GM19452 (cell line): Measurements from ENCODE around the gene ZNF609.

Source experiments
- ATAC-seq: cut with Tn5 transposase; IDR thresholded peaks from one replicate; pipeline ENCODE4 v1.9.1; 2021; ENCODE audit not compliant: unreplicated experiment

Gene ZNF609

DNA sequence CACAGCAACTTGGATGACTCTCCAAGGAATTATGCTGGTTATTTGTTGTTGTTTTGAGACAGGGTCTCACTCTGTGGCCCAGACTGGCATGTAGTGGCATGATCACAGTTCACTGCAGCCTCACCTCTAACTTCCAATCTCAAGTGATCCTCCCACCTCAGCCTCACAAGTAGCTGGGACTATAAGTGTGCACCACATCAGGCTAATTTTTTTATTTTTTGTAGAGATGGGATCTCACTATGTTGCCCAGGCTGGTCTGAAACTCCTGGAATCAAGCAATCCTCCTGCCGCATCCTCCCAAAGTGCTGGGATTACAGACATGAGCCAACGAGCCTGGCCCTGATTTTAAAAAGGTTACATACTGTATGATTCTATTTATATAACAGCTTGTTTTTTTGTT lies 252.0 kb downstream of the ZNF609 start:
- no peak for ATAC-seq

- no peak for ATAC-seq
Observed at GRCh38 chr15:64713592-64713991, 253.2 kb downstream of the ZNF609 start.

- no peak for ATAC-seq
Observed at GRCh38 chr15:64716452-64716851, 256.1 kb downstream of the ZNF609 start.

DNA sequence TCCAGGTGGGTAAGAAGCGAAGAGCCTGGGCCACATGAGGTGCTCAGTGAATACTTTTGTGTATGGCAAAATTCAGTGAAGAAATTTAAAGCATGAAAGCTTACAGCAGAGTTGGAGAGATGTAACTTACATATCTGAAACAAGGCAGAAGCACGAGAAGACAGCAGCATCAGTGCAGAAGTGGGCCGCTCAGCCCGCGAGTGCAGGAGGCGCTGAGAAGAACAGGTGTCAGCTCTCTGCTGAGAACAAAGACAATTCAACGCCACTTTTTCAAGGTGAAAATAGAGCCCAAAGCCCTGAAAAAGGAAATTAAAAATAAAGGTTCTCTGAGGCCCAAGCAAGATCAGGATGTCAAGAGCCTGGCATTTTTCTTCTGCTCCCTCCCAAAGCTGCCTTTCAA lies 256.8 kb downstream of the ZNF609 start:
- ATAC-seq = no peak

- no peak for ATAC-seq
Observed at GRCh38 chr15:64717735-64718495, 257.5 kb downstream of the ZNF609 start.

- ATAC-seq = no peak
Observed at GRCh38 chr15:64720188-64720587, 259.8 kb downstream of the ZNF609 start.

- ATAC-seq = no peak
Observed at GRCh38 chr15:64730151-64730550, 269.8 kb downstream of the ZNF609 start.

DNA sequence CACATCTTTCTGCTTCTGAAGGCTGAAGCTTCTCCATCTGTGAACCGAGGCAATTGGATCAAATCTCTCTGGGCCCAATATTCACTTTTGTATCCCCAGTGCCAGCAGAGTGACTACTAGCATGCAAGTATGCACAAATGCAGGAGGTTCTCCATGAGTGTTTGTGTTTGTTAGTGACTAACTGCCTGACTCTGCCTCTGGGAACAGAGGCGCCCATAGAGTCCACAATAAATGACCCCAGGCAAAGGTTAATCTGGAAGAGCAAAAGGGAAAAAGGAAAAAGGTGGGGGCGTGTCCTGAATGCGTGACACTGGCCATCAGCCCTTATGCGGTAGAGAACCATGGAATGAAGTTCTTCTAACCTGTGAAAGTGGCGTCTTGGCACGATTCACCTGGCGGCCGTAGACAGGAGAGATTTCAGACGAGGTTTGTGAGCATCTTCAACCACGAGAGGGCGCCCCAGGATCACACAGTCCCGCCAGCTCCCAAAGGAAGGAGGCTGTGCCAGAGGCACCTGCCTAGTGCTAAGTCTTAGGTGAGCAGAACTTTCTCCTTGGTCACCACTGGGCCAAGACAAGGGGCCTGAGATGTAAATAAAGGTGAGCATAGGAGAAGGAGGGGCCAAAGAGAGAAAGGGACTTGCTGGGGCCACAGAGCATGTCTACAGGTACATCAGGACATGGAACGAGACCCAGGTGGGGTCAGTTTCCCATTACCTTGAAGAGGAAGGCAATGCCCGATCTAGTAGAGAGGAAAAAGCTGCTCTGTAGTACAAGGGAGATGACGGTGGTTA lies 270.8 kb downstream of the ZNF609 start:
- ATAC-seq = no peak

- ATAC-seq = no peak
Observed at GRCh38 chr15:64731805-64732151, 271.4 kb downstream of the ZNF609 start.

- no peak for ATAC-seq
Observed at GRCh38 chr15:64732156-64732860, 271.9 kb downstream of the ZNF609 start.
